Lower leg skin (tissue), 4 donors: ENCODE results near the gene MYO1B. TPM values are rescaled to one million over a fixed set of nuclear protein-coding genes. Genes with fewer than 3 reads are reported as not detected.

ENCODE experiments used
- DNase-seq, 2 donors: peaks; one replicate each; pipeline ENCODE4 v3.0.0-alpha.2; 2019; ENCODE audit warnings: low spot score in 2 of 2
- H3K4me3 ChIP-seq: fragments of 200-600 bp; sonication (generic); 2 replicates; pipeline ENCODE4 v1.5.1; 2017; ENCODE audit warnings: mild to moderate bottlenecking, low read depth; ENCODE audit not compliant: poor library complexity, severe bottlenecking
- CTCF ChIP-seq, 3 donors: fragments of 450-650 bp; IDR thresholded peaks; one replicate each; pipeline ENCODE4 v1.5.1; 2016; ENCODE audit warnings: antibody characterized with exemption in 3 of 3, mild to moderate bottlenecking in 3 of 3, moderate library complexity in 2 of 3
- POLR2A ChIP-seq, 2 donors: fragments of 450-650 bp; IDR thresholded peaks; one replicate each; pipeline ENCODE4 v1.6.1; 2016 to 2017; ENCODE audit warnings: antibody characterized with exemption in 2 of 2, mild to moderate bottlenecking in 1 of 2, moderate library complexity in 1 of 2
- WGBS, 2 donors: methylation state at CpG; one replicate each; pipeline ENCODE4 v1.1.5; 2018; 5-methylcytosine and 5-hydroxymethylcytosine counted together
- intact Hi-C: fragments of 100-400 bp; cut with DNase I; formaldehyde crosslinking; loops from one replicate; pipeline ENCODE4 v1.15.0; 2023; ENCODE audit warnings: low total_unique reads
- total RNA-seq, 4 donors: library from RNA; depleted of rRNA; stranded (reverse); fragments of >200 nt; gene quantifications; one replicate each; pipeline ENCODE4 v1.1.0, GENCODE V29; 2016

MYO1B gene
- total RNA-seq, 4 donors from 2014 or later, result 24.6 to 53.0 (median 36.9) TPM

GRCh38 chr2:191246820-191247380, 1.7 kb downstream of the MYO1B start:
- intact Hi-C loops, result no loop called here
- WGBS, 2 donors, result 40 to 46% methylated on average over 6 of the region's 6 CpGs
- no peak for DNase-seq
- no peak overlapping the region for H3K4me3 ChIP-seq
- no peak for TF ChIP-seq POLR2A (IDR thresholded peaks at IDR 0.05)
- no peak for TF ChIP-seq CTCF (IDR thresholded peaks at IDR 0.05)

GRCh38 chr2:191247381-191248057, 2.3 kb downstream of the MYO1B start:
- WGBS, 2 donors, result 16 to 17% methylated on average over 5 of the region's 5 CpGs
- DNase-seq, result no peak
- intact Hi-C loops, result no loop called here
- no peak overlapping the region for H3K4me3 ChIP-seq
- TF ChIP-seq POLR2A (IDR thresholded peaks at IDR 0.05) (no peak), CTCF (IDR thresholded peaks at IDR 0.05) (no peak)

- intact Hi-C loops, result no loop called here
- 43 to 60% methylated on average over 2 of the region's 2 CpGs for WGBS, 2 donors
- no peak for DNase-seq
- TF ChIP-seq CTCF (IDR thresholded peaks at IDR 0.05) (no peak), POLR2A (IDR thresholded peaks at IDR 0.05) (no peak)
- no peak overlapping the region for H3K4me3 ChIP-seq
These were observed 4.1 kb downstream of the MYO1B start for GRCh38 chr2:191249156-191249813.

- intact Hi-C loops, result no loop called here
- TF ChIP-seq CTCF (IDR thresholded peaks at IDR 0.05) (no peak), POLR2A (IDR thresholded peaks at IDR 0.05) (no peak)
- 92 to 93% methylated on average over 1 of the region's 1 CpG for WGBS, 2 donors
- no peak overlapping the region for H3K4me3 ChIP-seq
- no peak for DNase-seq
These were observed 5.2 kb downstream of the MYO1B start for GRCh38 chr2:191250400-191250799.

- no peak for DNase-seq
- intact Hi-C loops, result no loop called here
- WGBS, 2 donors, result 85 to 89% methylated on average over 5 of the region's 5 CpGs
- no peak for TF ChIP-seq POLR2A (IDR thresholded peaks at IDR 0.05)
- TF ChIP-seq CTCF (IDR thresholded peaks at IDR 0.05), result no peak
- H3K4me3 ChIP-seq, result no peak overlapping the region
These were observed 5.8 kb downstream of the MYO1B start for GRCh38 chr2:191250986-191251385.
